Erythroblast (primary cell): ENCODE measurements around the gene ASB17.

Experiments used
- GATA1 ChIP-seq: IDR thresholded peaks from 2 replicates; pipeline ENCODE4 v1.6.1; 2011; ENCODE audit warnings: low read depth, mild to moderate bottlenecking, control low read depth, low read length, moderate library complexity
- POLR2A ChIP-seq: IDR thresholded peaks from 2 replicates; pipeline ENCODE4 v1.6.1; 2011; ENCODE audit warnings: mild to moderate bottlenecking, low read length

DNA sequence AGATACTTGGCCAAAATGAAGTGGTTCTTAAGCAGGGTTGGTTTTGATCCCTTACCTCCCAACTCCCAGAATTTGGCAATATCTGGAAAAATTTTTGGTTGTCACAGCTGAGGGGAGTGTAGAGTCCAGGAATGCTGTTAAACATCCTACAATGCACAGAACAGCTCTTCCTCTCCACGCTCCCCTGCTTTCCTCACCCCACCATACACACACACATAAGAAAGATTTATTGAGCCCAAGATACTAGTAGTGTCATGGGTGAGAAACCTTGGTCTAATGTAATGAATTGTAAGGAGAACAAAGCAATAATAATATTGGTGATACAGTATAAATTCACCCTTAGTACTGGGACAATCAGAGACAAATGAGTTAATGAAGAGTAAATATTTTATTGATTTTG, 47.8 kb downstream of the ASB17 start:
- TF ChIP-seq POLR2A (no peak), GATA1 (no peak)
